HG03521 (cell line): ENCODE data around the gene B3GNT5.

Experiments used
- ATAC-seq: cut with Tn5 transposase; IDR thresholded peaks from one replicate; pipeline ENCODE4 v1.9.1; 2021; ENCODE audit warnings: mild to moderate bottlenecking, moderate library complexity; ENCODE audit not compliant: unreplicated experiment

The B3GNT5 gene

DNA sequence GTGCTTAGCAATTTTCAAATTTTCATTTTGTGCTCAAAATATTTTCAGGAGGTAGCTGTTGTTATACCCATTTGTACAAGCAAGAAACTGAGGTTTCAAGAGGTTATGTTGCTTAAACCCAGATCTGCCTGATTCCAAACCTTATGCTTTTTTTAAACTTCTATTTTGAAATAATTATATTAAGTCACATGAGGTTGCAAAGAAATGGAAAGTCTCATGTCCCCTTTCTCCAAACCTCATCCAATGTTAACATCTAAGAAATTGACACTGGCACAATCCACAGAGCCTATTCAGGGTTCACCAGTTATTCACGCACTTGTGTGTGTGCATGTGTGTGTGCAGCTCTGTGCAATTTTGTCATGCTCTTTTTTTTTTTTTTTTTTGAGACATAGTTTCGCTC is 35.1 kb downstream of the B3GNT5 start:
- ATAC-seq: no peak

DNA sequence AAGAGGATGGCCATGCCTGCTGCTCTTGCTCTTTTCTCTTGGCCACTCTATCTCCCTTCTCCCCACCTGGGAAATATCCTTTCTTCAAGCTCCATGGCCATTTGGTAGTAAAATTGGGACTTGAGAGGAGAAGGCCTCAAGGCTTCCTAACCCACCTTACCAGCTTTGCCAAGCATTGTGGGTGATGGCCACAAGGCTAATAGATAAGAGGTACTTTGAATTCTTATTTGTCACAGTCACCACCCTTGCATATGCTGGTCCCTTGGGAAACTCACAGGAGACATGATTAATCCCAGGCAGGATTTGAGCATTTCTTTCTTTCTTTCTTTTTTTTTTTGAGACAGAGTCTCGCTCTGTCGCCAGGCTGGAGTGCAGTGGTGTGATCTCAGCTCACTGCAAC is 37.2 kb downstream of the B3GNT5 start:
- no peak for ATAC-seq

DNA sequence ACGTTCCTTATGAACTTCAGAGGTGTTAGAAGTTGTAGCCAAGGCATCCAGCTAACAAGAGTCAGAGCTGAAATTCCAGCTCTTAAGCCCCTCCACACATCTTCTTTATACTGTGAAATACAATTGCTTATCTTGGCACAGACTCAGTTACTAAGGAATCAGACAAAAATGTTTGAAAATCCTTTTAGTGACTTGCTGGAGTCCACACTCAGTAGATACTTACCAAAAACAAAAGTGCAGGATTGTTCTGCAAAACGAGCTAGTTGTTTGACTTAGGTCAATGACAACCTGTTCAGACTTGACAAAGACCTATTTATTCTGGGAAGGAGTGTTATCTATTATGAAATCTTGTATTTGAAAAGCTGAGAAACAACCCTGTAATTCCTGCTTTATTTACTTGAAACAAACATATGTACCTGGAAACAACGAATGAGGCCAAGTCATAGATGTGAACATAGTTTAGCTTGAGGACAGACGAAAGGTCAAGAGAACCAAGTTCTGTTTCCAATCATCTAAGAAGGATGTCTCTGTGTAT is 38.5 kb downstream of the B3GNT5 start:
- no peak for ATAC-seq

DNA sequence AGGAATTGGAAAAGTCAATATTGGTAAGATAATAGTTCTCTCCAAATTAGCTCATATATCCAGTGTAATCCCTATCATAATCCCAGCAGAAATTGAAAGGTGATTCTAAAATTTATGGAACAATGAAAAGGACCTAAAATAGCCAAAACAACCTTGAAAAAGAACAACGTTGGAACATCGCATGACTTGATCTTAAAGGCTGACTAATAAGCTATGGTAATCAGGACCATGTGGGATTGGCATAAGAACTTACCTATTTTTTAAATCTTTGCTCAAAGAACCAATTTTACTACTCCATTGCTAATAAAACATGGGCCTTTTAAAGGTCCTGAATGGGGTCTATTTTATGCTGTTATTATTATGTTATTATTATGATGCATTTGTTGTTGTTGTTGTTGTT is 40.9 kb downstream of the B3GNT5 start:
- ATAC-seq: no peak

DNA sequence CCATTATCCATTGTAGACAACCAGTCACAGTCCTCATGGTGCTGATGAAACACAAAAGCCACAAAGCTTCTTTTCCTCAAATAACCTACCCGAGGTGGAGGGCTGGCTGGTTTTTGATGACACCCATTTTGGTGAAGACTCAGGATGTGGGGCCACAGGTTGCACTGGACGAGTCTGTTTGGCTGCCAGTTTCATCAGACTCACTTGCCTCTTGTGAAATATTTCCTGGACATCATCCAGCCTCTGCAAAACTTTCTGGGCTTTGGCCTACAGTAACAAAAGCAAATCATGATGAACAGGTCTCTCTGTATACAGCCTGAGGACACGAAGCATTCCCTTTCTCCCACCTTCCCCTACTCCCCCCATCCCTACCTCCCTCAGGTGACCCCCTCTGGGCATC is 42.2 kb downstream of the B3GNT5 start:
- no peak for ATAC-seq

DNA sequence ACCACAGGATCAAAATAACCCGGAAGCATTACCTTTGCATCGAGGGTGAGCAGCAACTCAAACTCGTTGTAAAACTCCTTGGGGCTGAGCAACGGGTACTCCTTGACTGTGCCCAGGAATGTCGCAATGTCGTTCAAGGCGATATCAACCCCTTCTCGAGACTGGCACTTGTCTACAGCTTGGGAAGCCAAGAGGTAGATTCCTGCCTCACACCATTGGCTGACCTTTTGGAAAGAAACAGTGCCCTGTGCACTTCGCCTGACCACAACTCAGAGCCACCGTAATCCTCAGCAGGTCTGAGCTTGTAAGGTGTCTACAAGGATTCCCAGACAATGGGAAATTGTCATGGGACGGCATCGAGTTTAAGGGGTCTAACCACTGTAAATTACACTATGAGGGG is 43.9 kb downstream of the B3GNT5 start:
- ATAC-seq: no peak

DNA sequence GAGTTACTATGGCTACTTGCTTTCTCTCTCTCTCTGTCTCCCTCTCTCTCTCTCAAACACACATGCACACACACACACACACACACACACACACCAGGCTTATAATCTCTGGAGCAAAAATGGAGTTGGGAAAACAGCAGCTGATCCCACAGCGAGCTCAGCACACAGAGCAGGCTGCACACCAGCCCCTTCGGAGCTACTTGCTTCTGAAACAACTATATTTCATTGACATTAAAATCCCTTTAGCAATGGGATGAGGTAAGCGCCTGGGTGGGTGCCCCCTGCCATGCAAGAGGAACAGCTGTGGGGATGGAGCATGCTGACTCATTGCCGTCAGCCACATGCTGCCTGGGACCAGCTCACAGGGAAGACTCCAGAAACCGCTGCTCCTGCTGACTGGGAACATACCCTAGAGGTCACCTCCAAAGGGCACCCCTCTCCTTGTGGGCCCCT is 45.7 kb downstream of the B3GNT5 start:
- ATAC-seq: no peak

DNA sequence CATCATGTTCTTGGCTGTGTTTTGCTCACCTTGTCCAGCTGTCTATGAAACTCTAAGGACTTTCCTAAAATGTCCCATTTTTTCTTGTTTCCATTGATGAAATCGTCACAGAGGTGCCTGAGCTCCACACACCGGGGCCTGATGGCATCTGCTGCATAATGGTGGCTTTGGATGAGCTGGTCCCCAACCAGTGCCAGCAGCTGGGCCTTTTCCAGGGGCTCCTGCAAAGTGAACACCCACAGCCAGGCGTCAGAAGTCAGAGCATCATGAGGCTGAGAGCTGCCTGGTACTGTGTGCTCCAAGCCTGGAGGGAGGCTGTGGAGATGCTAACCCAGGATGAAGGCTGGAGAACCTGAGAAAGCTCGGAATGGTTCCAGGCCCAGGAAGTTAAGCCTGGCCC is 46.9 kb downstream of the B3GNT5 start:
- ATAC-seq: no peak

DNA sequence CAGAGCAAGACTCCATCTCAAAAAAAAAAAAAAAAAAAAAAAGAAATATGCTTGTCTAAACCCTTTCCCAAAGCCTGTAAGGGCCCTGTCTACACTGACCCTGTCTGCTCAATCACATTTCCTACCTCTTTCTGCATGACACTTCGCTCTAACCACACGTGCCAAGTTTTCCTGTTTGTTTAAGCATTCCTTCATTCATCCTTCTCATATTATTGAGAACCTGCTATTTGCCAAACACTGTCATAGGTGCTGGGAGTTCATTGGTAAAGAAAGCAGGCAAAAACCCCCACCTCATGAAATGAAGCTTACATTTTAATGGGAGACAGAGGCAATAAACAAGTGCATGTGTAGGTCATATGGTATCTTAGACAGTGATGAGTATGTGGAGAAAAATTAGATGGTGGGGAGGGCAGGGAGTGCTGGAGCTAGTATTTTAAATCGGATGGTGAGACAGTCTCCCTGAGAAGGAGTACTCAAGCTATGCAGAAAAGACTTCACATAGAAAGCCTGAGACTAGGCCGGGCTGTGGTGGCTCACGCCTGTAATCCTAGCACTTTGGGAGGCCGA is 48.0 kb downstream of the B3GNT5 start:
- ATAC-seq: no peak

DNA sequence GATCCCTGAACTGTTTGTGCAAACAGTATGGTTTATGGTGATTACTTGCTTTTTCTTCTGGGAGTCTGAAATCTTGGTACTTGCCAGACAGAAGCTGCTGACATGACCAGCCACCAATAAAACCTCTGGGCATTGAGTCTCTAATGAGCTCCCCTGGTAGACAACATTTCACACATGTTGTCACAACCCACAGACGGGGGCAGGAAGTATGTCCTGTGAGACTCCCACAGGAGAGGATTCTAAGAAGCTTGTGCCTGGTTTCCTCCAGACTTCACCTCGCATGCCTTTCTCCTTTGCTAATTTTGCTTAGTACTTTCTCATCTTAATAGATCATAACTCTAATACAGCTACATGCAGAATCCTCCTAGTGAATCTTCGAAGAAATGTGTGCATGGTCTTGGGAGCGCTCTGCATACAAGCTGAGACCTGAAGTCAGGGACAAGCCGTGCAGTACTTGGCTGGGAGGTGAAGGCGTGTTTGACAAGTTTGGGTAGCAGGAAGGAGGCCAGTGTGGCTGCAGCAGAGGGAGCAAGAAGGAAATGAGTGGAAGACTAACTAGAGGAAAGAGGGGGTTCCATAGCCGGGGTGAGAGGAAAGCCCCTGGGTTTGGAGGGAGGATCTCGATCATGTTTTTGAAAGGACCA is 49.0 kb downstream of the B3GNT5 start:
- no peak for ATAC-seq

DNA sequence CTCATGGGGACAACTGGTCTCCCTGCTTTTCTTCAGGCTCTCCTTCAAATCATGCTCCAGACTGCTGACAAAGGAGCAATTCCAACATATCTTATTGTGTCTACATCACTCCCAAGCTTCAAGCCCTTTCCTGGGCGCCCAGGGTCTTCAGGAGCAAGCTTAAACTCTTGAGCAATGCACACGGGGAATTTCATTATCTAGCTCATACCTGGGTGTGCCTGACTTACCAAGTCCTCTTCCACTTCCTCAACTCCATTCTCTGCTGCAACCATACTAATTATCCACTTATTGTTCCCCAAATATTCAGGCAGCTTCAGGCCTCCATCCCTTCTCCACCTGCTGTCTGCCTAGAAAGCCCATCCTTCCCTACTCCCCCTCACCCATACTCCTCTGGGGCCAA is 50.6 kb downstream of the B3GNT5 start:
- ATAC-seq: no peak

DNA sequence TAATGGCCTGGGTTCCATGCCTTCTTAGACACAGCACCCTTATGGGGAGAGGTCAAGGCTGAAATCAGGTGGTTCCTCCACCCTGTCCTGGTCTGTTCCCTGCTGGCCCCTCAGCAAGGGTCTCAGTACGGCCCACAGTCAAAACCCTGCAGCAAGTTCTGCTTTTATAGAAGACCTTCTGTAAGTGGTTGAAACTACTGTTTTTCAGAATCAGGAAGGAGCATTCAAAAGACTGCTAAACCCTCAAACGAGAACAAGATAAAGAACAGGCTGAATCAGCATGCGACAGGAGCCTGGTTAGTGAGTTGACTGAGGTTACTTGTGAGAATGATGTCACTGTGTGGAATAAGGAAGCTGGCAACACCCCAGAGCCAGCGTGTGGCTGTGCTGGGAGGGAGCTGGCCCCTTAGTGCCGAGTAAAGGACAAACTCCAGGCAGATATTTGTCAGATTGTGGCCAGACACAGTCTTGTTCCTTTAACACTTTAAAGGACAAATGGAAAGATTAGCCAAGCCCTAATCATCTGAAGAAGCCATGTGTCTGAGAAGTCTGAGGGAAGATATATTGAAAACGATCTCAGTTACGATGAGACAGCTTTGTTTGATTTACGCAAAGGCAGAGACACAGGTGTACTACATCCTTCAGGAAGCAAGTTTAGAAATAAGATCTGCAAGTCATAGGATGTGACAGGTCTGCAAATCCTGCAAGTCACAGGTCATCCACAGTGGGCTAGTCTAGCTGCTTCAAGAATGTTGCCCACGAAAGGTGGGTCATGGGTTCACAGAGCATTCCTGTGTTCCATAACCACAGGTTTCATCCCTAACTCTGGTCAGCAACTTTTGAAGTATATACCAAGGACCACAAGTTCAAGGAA is 54.0 kb downstream of the B3GNT5 start:
- peak; percentile 51 for ATAC-seq

DNA sequence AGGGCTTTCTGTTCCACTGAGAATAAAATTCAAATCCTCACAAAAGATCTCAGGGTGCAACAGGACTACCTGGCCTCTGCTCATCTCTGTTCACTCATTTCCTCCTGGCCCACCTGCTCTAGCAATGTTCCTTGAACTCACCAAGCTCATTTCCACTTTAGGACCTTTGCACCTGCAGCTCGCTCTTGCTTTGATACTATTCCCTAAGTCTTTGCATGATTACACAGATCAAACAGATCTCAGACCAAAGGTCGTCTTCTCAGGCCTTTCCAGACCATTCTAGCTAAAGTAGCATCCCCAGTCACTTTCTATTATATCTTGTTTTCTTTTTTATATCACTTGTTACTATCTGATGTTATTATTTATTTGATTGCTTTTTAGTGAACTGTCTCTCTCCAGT is 54.7 kb downstream of the B3GNT5 start:
- no peak for ATAC-seq

DNA sequence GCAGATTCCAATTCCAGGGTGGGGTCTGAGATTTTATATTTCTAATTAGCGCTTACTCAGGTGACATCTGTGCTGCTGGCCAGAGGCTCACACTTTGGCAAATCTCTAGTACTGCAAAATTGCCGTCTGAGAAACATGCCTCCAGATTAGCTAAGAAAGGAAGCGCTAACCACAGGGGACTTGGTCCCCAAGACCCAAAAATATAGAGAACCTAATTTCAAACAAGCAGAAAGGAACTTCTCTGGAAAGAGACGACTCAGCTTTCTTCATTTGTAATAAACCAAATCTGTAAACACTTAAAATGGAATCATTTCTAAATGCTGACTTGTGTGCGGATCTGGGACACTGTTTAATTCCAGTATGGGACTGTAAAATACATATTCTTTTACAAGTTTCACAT is 55.7 kb downstream of the B3GNT5 start:
- no peak for ATAC-seq

DNA sequence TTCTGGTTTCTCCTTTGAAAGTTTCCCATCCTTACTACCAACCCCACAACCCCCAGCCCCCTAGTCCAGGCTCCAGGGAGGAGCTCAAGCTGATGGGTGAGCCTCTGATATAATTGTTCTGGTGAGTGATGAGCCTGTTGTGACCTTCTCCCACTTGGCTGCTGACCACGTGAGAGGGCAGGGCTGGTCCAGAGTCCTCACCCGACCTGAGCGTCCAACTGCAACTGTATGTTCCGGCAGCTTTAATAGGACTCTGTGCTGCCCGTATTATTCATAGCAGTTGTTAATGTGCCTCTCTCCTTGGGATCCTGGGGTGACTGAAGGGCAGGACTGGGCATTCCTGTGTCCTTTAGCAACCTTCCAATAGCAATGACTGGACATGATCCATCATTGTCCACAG is 56.2 kb downstream of the B3GNT5 start:
- no peak for ATAC-seq

DNA sequence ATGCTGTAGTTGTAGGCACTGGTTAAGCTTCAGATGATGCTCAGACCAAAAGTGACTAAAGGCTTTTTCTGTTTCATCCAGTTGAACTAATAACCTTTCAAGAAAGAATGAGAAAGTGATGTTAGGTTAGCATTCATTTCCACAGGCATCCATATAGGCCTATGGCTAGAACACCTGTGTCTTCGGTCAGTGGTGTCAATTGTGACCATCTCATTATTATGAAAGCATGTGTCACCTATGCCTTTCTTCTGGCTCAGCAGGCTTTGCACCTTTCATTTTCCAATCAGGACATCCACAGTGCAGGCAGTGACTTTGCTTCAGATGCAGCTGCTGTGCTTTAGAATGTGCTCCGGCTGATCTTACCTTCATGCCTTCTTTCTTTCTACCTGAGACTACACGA is 57.9 kb downstream of the B3GNT5 start:
- no peak for ATAC-seq

DNA sequence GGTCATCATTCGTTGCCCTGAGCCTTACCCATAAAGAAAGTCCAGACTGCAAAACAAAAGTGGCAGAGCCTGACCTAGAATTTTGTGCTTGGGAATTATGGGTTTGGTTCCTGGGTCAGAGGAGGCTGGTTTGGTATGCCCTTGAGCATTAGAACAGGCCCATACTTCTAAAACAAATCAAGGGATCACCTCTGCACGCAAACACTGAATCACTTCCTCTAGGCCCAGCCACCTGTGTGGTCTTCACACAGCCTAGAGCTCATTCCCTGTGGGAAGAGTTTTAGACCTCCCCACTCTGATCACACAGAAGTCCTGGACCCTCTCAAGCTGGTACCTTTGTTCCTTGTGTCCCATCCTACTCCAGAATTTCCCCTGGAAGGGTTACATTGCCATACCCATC is 59.4 kb downstream of the B3GNT5 start:
- no peak for ATAC-seq

DNA sequence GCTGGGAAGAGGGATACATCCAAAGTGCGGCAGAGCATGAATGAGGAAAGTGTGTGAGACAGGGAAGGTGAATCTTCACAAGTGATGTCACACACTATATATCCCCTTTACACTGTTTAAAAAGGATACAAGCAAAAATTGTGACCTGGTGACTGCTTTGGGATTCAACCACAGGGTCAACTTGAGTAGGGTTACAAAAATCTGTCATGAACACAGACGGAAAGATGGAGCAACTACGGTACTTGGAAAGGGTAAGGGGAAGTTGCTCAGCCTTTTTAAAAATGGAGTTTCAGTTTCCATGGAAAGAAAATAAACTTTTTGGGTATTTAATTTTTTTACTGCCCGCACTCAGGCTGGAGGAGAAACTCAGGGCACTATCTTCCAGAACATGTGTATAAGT is 60.3 kb downstream of the B3GNT5 start:
- no peak for ATAC-seq

DNA sequence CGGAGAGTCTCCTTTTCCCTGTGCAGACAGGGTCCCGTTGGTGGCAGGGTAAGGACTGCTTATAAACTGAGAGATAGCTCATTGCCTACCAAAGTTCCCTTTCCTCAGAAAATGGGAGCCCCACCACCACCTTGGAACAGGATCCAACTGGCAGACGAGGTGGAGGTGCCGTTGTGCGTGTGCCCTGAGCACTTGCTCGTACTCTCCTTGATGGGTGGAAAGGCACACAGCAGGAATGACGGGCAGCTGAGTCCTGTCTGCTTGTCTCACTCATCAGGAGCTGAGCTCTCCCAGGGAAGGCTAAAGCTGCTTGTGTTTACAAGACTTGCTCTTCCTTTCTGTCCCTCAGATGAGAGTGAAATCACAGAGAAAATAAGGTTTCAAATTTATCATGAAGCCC is 60.7 kb downstream of the B3GNT5 start:
- ATAC-seq: no peak

DNA sequence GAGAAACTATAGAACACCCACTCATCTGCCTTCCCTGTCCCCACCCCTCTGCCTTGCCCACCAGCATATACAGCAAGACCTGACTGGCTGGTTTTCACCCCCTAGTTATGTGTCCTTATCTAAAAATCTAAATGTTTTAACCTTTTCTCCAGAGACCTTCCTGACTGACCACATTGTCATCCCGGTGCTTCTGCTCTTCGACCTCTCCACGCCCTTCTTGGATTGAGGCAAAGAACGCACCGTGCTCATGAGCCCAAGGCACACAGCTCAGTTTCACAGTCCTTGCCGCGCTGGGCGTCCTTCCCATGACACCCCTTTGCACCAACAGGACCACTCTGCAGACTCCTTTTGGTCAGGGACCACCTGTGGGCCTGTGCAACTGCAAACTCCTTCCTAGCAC is 62.7 kb downstream of the B3GNT5 start:
- no peak for ATAC-seq

DNA sequence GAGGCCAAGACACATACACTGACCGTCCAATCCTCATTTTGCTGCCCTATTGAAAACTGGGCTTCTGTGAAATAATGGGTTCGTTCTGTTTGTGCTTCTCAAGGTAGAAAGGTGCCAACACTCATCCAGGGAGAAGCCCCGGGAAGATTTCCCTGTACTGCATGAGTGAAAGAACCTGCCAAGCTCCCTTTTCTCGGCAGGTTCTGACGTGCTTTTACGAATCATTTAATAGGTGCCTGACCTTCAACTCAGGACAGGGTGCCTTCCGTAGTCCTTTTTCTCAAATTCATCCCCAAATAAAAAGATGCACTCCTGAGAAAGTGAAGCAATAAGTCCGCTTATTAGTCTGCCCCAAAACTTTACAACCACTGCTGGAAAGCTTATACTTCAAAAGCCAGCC is 64.2 kb downstream of the B3GNT5 start:
- no peak for ATAC-seq
